Urothelium cell line (cell line): Measurements from ENCODE around the gene PDZD7.

Experiments
- DNase-seq: peaks from one replicate; pipeline ENCODE4 v3.0.0; 2011; ENCODE audit warnings: low spot score, mixed read lengths
- FAIRE-seq: peaks from 2 replicates; lab custom pipeline; 2011; peaks lifted over from hg19 to GRCh38; lab: Jason Lieb, UNC

Gene PDZD7

DNA sequence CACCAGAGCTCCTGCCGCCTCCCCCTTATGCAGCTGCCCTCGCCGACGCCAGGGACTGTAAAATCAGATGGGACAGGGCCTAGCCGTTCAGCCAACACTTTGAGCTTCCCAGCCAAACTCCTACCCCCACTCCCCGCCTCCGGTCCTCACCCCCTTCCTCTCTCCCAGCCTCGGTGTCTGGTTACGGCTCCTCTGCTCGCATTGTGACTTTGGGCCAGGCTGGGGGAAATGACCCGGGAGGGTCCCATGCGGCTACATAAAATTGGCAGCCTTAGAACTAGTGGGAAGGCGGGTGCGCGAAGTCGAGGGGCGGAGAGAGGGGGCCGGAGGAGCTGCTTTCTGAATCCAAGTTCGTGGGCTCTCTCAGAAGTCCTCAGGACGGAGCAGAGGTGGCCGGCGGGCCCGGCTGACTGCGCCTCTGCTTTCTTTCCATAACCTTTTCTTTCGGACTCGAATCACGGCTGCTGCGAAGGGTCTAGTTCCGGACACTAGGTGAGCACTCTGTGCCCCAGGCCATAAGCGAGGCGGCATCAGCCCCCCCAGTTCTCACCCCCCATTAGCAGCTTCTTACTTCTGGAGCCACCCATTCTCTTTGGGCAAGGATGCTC is 30.8 kb upstream of the PDZD7 start, which contains the start of gene KAZALD1:
Gene KAZALD1 (plus strand): TSS at position 366 of the 608 bp plus-strand sequence. CDS start 604 bp downstream, outside the sequence.
- DNase-seq (peak; percentile 55), FAIRE-seq (no peak)

DNA sequence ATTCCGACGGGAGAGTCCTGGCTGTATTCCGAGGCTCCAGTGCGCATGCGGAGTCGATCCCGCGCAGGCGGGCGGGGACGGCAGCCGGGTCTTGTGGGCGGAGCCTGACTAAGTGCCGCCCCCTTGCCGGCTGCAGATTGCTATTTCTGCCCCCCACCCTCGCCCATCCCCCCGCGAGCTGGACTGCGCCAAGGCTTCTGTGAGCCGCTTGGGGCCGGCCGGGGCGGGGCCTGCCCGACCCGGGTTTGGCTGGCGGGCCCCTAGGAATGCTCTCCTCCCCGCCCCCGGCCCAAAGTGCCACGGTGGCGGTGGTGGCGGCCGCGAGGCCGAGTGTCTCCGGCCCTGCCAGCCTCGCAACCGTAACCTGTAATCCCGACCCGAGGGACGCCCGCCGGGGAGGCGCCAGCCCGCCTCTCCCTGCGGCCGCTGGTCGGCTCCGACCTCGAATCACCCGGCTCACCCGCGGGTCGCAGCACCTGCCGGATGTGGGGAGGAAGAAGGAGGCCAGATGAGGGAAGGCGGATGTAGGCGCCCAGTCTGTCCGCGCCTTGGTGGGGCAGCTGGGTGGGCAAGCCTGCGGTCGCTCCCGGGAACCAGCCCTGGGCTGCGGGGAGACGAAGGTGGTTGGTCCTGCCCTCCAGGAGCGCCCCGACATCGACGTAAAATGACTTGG is 30.2 kb upstream of the PDZD7 start:
- DNase-seq (peak; percentile 98), FAIRE-seq (no peak)

DNA sequence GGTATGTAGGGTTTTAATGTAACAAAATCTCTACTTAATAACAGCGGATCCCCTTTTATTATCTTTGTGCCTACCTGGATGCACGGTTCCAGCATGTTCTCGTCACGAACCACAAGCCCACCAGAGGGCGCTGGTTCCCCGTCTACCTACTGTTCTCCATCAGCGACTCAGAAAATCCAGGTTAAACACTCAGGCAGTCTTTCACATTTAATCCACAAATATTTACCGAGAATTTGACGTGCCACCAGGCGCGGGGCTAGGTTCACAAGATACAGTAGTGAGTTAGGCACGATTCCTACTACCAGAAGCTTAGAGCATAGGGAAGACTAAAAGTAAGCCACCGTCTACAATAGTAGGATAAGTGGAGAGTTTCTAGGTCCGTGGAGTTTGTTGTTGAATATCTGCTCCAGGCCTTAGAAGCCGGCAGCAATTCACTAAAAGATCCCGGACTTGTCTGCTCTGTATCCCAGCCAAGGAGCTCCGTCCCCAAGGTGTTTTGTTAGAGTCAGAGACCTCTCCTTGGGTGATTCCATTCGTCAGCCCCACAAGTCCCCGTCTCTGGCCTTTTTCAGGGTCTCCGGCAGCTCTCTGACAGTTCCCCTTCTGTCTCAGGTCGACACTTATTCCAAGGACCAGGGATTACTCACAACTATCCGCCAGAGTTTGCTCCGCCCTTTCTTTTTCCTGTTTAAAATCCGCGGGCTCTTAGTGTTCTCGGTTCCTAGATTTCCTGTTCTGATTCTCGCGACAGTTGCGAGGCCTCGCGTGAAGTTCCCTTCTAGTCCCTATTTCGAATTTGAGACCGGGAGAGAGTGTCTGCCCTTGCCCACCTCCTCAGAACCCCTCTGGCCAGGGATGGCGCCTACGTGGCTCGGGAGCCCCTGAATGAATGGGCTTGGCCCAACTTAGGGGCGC is 29.4 kb upstream of the PDZD7 start:
- FAIRE-seq, result no peak
- peak; percentile 88 for DNase-seq

DNA sequence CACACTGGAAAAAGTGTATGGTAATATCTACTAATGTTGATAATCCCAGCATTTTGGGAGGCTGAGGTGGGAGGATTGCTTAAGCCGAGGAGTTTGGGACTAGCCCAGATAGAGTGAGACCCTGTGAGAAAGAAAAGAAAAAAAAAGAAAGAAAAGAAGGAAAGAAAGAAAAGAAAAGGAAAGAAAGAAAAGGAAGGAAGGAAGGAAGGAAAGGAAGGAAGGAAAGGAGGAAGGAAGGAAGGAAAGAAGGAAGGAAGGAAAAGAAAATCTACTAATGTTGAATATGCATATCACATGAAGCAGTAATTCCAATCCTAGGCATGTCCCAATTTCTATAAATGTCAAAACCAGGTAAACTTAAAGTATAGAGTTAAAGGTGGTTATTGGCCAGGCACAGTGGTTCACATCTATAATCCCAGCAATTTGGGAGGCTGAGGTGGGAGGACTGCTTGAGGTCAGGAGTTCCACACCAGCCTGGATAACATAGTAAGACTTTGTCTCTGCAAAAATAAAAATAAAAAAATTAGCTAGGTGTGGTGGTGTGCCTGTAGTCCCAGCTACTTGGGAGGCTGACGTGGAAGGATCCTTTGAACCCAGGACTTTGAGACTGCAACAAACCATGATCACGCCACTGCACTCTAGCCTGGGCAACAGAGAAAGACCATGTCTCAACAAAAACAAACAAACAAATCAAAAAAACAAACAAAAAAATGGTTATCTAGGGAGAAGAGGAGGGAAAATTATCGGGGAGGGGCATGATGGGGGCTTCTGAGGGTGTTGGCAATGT is 25.6 kb upstream of the PDZD7 start:
- FAIRE-seq, result no peak
- no peak for DNase-seq

DNA sequence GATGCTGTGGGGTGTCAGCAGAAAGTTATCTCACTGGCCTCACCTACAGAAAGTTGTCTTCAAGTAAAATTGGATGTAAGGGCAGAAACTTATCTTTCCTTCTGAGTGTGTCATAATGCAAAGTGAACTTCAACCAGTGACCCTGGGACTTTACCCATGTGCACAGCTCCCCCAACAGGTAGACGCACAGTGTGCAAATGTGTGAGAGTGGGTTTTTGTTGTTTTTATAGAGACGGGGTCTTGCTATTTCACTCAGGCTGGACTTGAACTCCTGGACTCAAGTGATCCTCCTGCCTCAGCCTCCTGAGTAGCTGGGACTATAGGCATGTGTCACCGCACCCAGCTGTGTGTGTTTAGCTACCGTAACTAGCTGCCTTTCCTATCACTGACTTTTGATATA is 24.5 kb upstream of the PDZD7 start:
- no peak for FAIRE-seq
- no peak for DNase-seq

DNA sequence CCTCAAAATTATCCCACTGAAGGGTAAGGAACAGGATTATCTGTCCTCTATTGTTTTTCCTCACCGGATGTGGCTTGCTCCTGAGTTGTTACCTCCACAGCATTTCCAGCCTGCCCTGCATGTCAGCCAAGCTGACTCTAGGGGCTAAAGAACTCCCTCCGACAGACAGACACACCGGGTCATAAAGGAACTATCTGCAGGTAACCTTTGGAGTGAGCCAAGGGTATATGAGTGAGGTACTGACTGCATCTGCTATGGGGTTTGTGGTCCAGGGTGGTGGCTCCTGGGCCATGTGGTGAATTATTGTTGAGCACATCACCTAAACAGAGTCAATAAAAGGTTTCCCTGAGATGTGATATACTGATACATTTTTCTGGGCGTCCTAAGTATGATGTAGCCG is 23.9 kb upstream of the PDZD7 start:
- DNase-seq (no peak), FAIRE-seq (no peak)

DNA sequence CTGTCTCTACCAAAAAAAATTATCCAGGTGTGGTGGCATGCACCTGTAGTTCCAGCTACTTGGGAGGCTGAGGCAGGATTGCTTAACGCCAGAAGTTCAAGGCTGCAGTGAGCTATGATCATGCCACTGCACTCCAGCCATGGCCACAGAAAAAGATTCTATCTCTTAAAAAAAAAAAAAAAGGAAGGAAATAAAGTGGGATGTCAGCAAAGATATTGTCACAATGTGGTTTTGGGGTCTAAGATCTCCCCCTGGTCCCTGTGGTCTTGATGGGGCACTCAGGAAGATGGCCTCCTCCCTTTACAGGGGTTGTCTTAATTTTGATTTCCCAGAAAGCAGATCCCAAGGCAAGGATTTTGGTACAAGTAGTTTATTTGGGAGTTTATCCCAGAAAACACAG is 23.4 kb upstream of the PDZD7 start:
- no peak for FAIRE-seq
- DNase-seq, result no peak

DNA sequence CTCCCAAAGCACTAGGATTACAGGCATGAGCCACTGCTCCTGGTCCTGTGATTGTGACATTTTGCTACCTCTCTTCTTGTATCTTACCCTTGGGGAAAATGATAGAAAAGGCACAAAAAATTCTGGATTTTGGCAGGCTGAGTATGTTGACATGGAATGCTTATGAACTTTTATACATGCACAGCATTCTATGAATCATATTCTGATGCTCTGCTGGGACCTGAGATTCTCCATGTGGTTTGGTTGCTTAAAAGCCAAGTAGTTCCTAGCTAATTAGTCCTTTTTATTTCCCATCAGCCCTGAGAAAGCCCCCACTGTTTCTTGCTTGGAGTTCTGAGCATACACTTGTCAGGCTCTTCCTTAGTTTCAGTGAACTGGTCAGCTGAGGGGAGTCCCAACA is 22.6 kb upstream of the PDZD7 start:
- DNase-seq (no peak), FAIRE-seq (no peak)

DNA sequence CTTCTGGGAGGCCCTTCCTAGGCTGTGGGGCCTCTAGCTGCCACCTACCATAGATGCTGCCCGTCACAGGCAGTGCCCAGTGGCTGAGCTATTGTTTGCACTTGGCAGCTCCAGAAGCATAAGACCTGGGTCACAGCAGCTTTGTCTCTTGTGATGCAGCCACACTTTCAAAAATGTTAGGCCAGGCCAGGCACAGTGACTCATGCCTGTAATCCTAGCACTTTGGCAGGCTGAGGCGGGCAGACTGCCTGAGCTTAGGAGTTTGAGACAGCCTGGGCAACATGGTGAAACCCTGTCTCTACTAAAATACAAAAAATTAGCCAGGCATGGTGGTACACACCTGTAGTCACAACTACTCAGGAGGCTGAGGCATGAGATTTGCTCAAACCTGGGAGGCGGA is 21.4 kb upstream of the PDZD7 start:
- DNase-seq (no peak), FAIRE-seq (peak; percentile 44)

DNA sequence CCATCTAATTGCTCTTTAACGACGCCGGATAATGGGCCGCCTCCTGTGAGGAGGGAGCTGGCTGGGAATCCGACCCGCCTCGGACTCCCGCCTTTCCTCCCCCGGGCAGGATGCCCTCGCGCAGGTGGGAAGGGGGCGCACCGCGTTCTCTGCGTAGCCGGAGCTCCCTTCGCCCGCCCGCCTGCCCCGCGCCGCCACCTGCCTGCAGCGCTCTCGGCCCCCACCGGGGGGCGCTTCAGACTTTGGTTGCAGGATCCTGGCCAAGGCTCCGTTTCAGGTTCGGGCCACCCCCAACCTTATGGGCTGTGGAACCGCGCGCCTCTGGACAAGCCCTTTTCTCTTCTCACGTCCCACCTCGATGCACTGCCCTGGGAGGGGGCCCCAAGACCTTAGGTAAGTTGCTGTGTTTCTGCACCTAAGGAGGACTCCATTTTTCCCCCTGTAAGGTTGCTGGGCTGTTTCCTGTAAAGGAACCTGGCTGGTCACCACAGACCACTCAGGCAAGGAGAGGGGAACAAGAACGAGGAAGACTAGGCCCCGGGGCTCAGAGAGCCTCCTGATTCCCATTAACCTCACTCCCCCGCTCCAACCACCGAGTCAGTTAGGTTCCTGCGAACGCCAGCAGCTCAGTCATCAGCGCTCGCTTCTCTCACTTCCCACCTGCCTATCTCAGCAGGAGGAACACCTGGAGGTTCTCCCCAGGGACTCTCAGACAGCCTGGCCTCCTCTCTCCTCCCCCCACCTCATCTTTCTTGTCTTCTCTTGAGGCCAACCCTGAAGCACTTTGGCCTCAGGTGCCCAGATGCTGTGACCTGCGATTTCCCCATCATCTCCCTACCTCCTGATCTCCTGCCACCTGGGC is 19.5 kb upstream of the PDZD7 start:
- FAIRE-seq (no peak), DNase-seq (peak; percentile 85)

DNA sequence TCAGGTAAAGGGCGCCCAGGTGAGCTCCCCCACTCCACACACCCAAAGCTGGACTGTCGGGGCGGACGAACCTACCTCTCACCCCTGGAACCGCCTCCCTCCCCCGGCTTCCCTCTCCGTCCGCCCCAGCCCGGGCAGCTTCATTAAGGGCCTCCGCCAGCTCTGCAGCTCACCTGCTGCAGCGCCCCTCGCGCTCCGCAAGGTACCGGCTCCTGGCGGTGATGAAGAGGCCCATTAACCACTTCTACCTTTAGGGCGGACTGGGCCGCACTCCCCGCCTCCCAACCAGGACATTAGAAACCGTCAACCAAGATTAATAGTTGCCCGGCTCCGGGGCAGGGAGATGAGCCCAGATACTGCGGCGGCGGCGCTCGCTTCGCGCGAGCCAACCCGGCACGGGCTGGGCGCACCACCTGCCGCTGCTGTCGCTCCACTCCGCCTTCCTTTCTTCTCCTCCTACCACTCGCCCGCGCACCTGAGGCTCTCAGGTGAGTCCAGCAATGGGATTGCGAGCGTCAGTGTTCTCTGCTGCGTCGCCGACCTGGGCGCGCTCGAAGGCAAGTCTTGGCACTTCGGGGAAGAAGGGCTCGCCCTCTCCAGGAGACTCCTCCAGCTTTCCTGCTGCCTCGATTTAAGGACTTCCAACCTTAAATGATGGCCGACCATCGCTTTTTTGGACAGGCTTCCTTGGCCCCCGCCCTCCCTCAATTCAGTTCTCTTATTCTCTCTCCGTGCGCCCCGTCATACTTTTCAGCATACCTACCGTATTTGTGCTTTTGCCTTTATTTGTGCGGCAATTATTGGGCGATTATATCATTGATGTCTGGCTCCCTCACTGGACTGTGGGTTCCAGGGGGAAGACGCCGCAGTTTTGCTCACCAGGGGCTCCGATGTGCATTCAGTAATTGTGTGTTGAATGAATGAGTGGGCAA is 17.3 kb upstream of the PDZD7 start:
- FAIRE-seq, result no peak
- no peak for DNase-seq

DNA sequence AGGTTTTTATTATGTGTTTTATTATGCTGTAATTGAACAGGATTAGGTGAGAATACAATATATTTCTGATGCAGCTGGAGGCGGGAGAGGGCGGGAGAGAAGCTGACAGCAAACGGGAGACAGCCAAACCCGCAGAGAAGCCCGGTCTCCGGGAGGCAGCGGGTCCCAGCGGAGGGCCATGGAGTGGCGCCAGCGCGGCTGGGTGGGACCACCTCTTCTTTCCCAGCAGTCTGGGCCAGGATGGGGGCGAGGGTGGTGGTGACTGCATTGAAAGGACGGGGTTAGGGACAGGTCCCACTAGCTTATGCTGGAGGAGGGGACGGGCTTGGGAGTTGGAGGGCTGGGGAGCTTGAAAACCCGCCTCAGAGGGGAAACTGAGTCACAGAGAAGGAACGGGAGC is 16.3 kb upstream of the PDZD7 start:
- DNase-seq, result no peak
- FAIRE-seq, result no peak

DNA sequence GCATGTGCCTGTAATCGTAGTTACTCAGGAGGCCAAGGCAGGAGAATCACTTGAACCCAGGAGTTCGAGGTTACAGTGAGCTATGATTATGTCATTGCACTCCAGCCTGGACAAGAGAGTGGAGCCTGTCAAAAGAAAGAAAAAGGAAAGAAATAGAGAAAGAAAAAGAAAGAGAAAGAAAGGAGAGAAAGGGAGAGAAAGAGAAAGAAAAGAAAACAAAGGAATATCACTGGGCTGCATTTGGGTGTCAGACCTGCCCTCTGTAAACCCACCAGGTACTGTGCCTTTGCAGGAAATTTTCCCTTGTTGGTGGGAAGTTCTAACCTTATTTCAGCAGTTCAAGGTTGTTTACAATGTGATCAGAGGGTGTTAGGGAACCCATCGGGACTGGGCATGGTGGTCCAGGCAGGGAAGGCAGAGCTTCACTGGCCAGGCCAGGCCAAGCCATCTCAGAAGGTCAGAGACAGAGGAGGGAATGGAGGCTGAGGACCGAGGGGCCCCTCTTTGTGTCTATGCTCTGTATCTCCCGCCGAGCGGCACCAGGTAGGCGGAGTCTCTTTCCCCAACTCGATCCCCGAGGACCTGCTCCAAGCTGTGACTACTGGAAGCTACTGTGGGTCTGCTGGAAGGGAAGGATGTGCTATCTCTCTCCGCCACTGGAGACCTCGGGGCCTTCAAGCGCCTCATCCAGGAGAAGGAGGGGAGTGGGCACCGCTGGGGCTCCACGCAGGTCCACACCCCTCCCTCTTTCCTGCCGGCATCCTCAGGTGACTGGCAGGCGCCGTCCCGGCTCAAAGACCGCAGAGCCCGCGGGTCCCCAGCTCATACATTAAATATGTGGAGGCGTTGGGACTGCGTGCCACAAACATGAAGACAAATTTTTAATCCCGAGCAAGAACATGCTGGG is 15.7 kb upstream of the PDZD7 start:
- no peak for FAIRE-seq
- no peak for DNase-seq

DNA sequence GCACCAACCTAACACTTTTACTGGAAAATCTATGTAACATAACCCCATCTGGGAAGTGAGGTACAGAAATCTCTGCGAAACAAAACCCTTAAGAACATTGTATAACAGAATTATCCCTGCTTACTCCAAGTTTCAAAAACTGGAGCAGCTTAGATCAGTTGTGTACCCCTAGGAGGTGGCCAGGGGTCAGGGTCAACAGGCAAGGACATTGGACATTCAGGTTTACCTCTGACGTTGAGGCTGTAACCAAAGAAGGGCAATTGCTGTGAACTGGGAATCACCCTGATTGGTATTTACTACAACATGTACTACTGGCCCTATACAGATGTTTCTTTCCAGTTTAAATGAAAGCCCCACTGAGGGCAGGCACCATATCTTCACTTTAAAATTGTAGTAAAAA is 13.2 kb upstream of the PDZD7 start:
- DNase-seq, result no peak
- no peak for FAIRE-seq

DNA sequence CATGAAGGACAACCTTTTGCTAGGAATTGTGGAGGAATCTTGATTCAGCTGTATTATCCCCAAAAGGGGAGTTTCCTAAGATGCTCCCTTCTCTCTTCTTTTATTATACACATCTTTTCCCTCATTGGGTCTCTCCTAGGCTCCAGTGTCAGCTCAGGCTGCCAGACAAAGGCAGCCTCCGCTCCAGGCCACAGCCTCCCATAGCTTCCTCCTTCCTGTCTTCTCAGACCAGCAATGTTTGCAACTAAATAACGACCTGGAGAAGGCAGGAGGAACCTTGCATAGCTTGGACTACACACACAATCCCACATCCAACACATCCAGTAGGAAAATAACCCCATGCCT is 12.4 kb upstream of the PDZD7 start:
- no peak for DNase-seq
- FAIRE-seq, result no peak

DNA sequence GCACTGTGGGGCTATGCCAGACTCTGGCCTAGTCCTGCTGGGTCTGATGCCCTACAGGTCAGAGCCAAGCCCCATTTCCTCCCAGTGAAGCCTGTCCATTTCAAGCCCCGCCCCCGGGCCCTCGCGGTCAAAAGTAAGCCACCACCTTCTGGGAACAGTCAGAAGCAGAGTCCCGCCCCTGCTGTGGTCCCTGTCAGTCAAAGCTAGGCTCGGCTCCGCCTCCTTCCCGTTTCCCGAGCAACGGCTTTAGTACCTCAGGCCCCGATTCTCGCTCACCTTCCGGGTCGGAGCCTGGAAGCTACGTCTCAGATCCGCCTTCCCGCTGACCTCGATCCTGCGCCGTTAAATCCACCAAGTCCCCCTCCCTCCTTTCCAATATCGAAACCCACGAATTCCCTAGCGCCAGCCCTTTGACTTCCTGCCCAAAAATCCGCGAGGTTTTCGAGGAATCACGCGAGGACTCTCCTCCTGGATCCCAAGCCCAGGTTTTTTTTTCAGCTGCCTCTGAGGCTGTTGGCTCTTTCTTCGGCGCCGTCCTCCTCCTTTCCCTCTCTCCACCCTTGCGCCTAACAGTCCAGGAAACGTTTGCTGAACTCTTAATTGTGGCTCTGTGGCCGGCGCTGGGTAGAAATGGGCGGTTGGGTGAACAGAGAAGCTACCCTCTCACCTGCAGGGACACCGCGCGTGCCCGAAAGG is 11.9 kb upstream of the PDZD7 start:
- DNase-seq (peak; percentile 93), FAIRE-seq (no peak)

DNA sequence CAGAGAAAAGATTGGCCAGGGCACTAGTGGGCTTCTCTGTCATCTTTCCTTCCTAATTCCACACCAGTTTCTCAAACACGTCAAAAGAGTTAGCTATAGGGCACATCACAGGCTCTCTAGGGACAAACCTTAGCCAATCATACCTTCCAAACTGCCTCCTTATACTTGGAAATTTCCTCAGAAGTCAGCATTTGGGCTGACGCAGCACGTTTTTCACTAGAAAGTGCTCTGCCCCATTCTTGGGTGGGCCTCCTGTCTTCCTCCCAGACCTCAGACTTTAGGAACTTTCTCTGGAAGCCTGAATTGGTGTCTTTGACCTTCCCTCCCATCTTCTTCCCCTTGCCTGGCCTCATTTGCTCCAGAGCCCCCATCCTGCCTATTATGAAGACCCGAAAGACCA is 11.2 kb upstream of the PDZD7 start:
- FAIRE-seq (no peak), DNase-seq (no peak)
